K562 (cell line): Measurements from ENCODE around the gene PARD3B. TPM values are rescaled to one million over a fixed set of nuclear protein-coding genes. Genes with fewer than 3 reads are reported as not detected.

Experiments used
- ATAC-seq: fragments of 200-7000 bp; cut with Tn5 transposase; 3 replicates; pipeline ENCODE4 v1.9.1; 2020; ENCODE audit warnings: moderate library complexity
- BruUV-seq: library from RNA; stranded (reverse); fragments of 400-500 nt; replicated peaks from 2 replicates; lab custom pipeline; 2021; lab: Mats Ljungman, UMichigan
- CTCF ChIA-PET: fragments of 300-600 bp; formaldehyde crosslinking; extraction: SDS; loops from one replicate; lab custom pipeline; 2021; ENCODE audit warnings: low intra/inter-chr PET ratio; lab: Yijun Ruan, JAX
- POLR2A ChIA-PET: fragments of 300-600, 350-650 bp; sonication (Branson Sonifier 250); formaldehyde crosslinking; extraction: SDS; loops from one replicate; lab custom pipeline; 2021; ENCODE audit warnings: antibody characterized with exemption, inconsistent platforms; lab: Yijun Ruan, JAX
- DNase-seq, 4 experiments: peaks; one replicate each; pipeline versions ENCODE4 v3.0.0 to v3.0.0-alpha.2; 2011 to 2018; ENCODE audit warnings: low spot score in 3 of 4, mixed read lengths in 3 of 4; ENCODE audit errors: extremely low read depth in 1 of 4
- FAIRE-seq: peaks from 2 replicates; lab custom pipeline; 2011; peaks lifted over from hg19 to GRCh38; lab: Jason Lieb, UNC
- H2AFZ ChIP-seq: 2 replicates; pipeline ENCODE4 v1.6.0; 2011; ENCODE audit warnings: low read depth, low read length, control low read depth, inconsistent platforms
- H3K27ac ChIP-seq: fragments of 200-600 bp; 3 replicates; pipeline ENCODE4 v1.8.0; 2011; ENCODE audit warnings: low read depth, mild to moderate bottlenecking, control low read depth, inconsistent platforms, low read length, moderate library complexity, mixed read lengths; ENCODE audit errors: extremely low read depth
- H3K27me3 ChIP-seq, 2 experiments: fragments of 300-600 bp in 1 of 2; 2 replicates in 1 of 2; 3 replicates in 1 of 2; pipeline versions ENCODE4 v1.6.0 to v1.8.0; 2011; ENCODE audit warnings: inconsistent platforms in 2 of 2, low read length in 2 of 2, mild to moderate bottlenecking in 1 of 2, mixed read lengths in 1 of 2, moderate library complexity in 1 of 2; ENCODE audit not compliant: control insufficient read depth in 2 of 2, insufficient read depth in 2 of 2
- H3K36me3 ChIP-seq: fragments of 300-600 bp; 3 replicates; pipeline ENCODE4 v1.8.0; 2011; ENCODE audit warnings: mild to moderate bottlenecking, low read length, inconsistent platforms; ENCODE audit not compliant: control insufficient read depth, insufficient read depth
- H3K4me1 ChIP-seq, 2 experiments: fragments of 200-600 bp in 1 of 2; replicated peaks in 1 of 2; 2 replicates in 1 of 2; 3 replicates in 1 of 2; pipeline versions ENCODE4 v1.5.1 to v1.8.0; 2011; ENCODE audit warnings: inconsistent platforms in 2 of 2, low read length in 2 of 2, mild to moderate bottlenecking in 1 of 2, mixed read lengths in 1 of 2, moderate library complexity in 1 of 2; ENCODE audit not compliant: control insufficient read depth in 2 of 2, insufficient read depth in 2 of 2
- H3K4me2 ChIP-seq: 2 replicates; pipeline ENCODE4 v1.6.1; 2011; ENCODE audit warnings: low read length, control low read depth, inconsistent platforms, mixed read lengths; ENCODE audit not compliant: insufficient read depth
- H3K4me3 ChIP-seq: fragments of 200-600 bp; sonication (generic), shearing (Covaris generic); 2 replicates; pipeline ENCODE4 v1.5.1; 2016; ENCODE audit warnings: control low read depth, inconsistent platforms
- H3K79me2 ChIP-seq: fragments of 200-600 bp; 3 replicates; pipeline ENCODE4 v1.8.0; 2011; ENCODE audit warnings: low read length, inconsistent platforms; ENCODE audit not compliant: control insufficient read depth, insufficient read depth
- H3K9ac ChIP-seq, 2 experiments: 2 replicates each; pipeline versions ENCODE4 v1.6.0 to v1.6.1; 2011; ENCODE audit warnings: low read depth in 2 of 2, low read length in 2 of 2, control low read depth in 1 of 2, inconsistent platforms in 1 of 2, mild to moderate bottlenecking in 1 of 2, mixed read lengths in 1 of 2; ENCODE audit not compliant: insufficient read depth in 1 of 2
- H3K9me1 ChIP-seq: one replicate; pipeline ENCODE4 v1.6.0; 2011; ENCODE audit warnings: inconsistent platforms, mild to moderate bottlenecking, low read length, moderate library complexity; ENCODE audit not compliant: control insufficient read depth, insufficient read depth
- H3K9me3 ChIP-seq: replicated peaks from 2 replicates; pipeline ENCODE4 v1.5.1; 2011; ENCODE audit warnings: low read depth, low read length, inconsistent platforms; ENCODE audit not compliant: control insufficient read depth, insufficient read depth
- H4K20me1 ChIP-seq: replicated peaks from 2 replicates; pipeline ENCODE4 v1.6.1; 2011; ENCODE audit warnings: low read length, inconsistent platforms, mixed read lengths; ENCODE audit not compliant: control insufficient read depth, insufficient read depth
- DIDO1 ChIP-seq: fragments of 450-650 bp; IDR thresholded peaks from 2 replicates; pipeline ENCODE4 v1.6.1; 2016; ENCODE audit warnings: low read depth, missing biosample characterization, missing genetic modification characterization
- FOXK2 ChIP-seq, 2 experiments: fragments of 450-650 bp; IDR thresholded peaks in 1 of 2; conservative IDR thresholded peaks in 1 of 2; 2 replicates each; pipeline ENCODE4 v1.6.1; 2016; ENCODE audit warnings: low read depth in 2 of 2, mild to moderate bottlenecking in 1 of 2
- HDAC6 ChIP-seq: IDR thresholded peaks from 2 replicates; pipeline ENCODE4 v1.6.1; 2012; ENCODE audit warnings: low read depth, mild to moderate bottlenecking, control low read depth, inconsistent platforms, low read length, moderate library complexity
- NFRKB ChIP-seq: fragments of 450-650 bp; IDR thresholded peaks from 2 replicates; pipeline ENCODE4 v1.6.1; 2016; ENCODE audit warnings: low read depth
- RBM22 ChIP-seq: fragments of 200-400 bp; formaldehyde crosslinking; IDR thresholded peaks from 2 replicates; pipeline ENCODE4 v1.6.1; 2018; ENCODE audit warnings: low read length, low read depth; ENCODE audit not compliant: poor library complexity, severe bottlenecking
- RNF2 ChIP-seq: sonication (generic); IDR thresholded peaks from 2 replicates; pipeline ENCODE4 v1.6.1; 2016
- TCF7 ChIP-seq: sonication (generic); IDR thresholded peaks from 2 replicates; pipeline ENCODE4 v1.6.1; 2016; ENCODE audit warnings: antibody characterized with exemption, borderline replicate concordance
- U2AF2 ChIP-seq: fragments of 200-400 bp; formaldehyde crosslinking; optimal IDR thresholded peaks from 2 replicates; pipeline ENCODE3; 2017; ENCODE audit warnings: low read depth, mild to moderate bottlenecking, low read length
- WHSC1 ChIP-seq: IDR thresholded peaks from one replicate; pipeline ENCODE4 v1.6.1; 2012; ENCODE audit warnings: low read length, control low read depth, inconsistent platforms
- ZFP1 ChIP-seq: fragments of 450-650 bp; formaldehyde crosslinking; IDR thresholded peaks from 2 replicates; pipeline ENCODE4 v1.4.0; 2020; ENCODE audit warnings: mild to moderate bottlenecking, mixed read lengths
- ZFP36 ChIP-seq: fragments of 150-350 bp; IDR thresholded peaks from 2 replicates; pipeline ENCODE4 v1.6.1; 2018; ENCODE audit warnings: low read length, low read depth; ENCODE audit not compliant: partially characterized antibody
- ZNF561 ChIP-seq: fragments of 450-650 bp; formaldehyde crosslinking; conservative IDR thresholded peaks from 2 replicates; pipeline ENCODE4 v1.4.0; 2020; ENCODE audit warnings: mild to moderate bottlenecking, moderate library complexity
- WGBS: fragments of 100-300 bp; shearing (Covaris generic); methylation state at CpG from one replicate; pipeline ENCODE4 v1.1.6; 2016; ENCODE audit warnings: low coverage, mixed read lengths; ENCODE audit not compliant: insufficient coverage; ENCODE audit errors: missing lambda C conversion rate; 5-methylcytosine and 5-hydroxymethylcytosine counted together
- in situ Hi-C: fragments of 300-500 bp; cut with MboI; formaldehyde crosslinking; loops from 4 replicates; pipeline ENCODE4 v1.15.0; 2018; ENCODE audit warnings: inconsistent platforms, mixed read lengths
- intact Hi-C: fragments of 100-400 bp; cut with micrococcal nuclease; formaldehyde crosslinking; loops from 2 replicates; pipeline ENCODE4 v1.14.2; 2022
- polyA plus RNA-seq, 8 experiments: library from polyadenylated mRNA; depleted of rRNA in 4 of 8; stranded (reverse) in 5 of 8; unstranded in 3 of 8; fragments of >200 nt; fragmentation: Nextera tagmentation in 2 of 8; fragmentation: Illumina TruSeq in 1 of 8; extraction: Ambion mirVana in 2 of 8; extraction: Trizol in 1 of 8; gene quantifications; 2 replicates each; pipeline versions ENCODE4 v1.2.1 to v1.2.3, GENCODE V29; 2011 to 2014; ENCODE audit warnings: inconsistent platforms in 1 of 8, missing spikeins in 1 of 8
- total RNA-seq, 7 experiments: library from RNA; depleted of rRNA in 6 of 7; stranded (reverse); fragments of >200 nt in 6 of 7; fragmentation: Illumina TruSeq in 2 of 7; extraction: Trizol in 2 of 7; gene quantifications; 2 replicates each; pipeline versions ENCODE4 v1.2.1 to v1.2.3, GENCODE V29; 2011 to 2021; ENCODE audit warnings: low replicate concordance in 1 of 7
- TF ChIP-seq, protein P1 (sequence below), 2 experiments: fragments of 450-650 bp in 1 of 2; sonication (generic) in 1 of 2; formaldehyde crosslinking; conservative IDR thresholded peaks; 2 replicates each; pipeline versions ENCODE4 v1.4.0 to v1.8.1; 2020 to 2022; ENCODE audit warnings: mild to moderate bottlenecking in 1 of 2, missing genetic modification reagents in 1 of 2
- TF ChIP-seq, protein P2 (sequence below): sonication (generic); formaldehyde crosslinking; IDR thresholded peaks from 2 replicates; pipeline ENCODE4 v1.8.0; 2022; ENCODE audit warnings: mild to moderate bottlenecking, missing genetic modification reagents
- TF ChIP-seq, protein P3 (sequence below): fragments of 250-450 bp; sonication (Bioruptor Pico); IDR thresholded peaks from 2 replicates; pipeline ENCODE4 v1.8.0; 2022; ENCODE audit warnings: inconsistent platforms
- TF ChIP-seq, protein P4 (sequence below): fragments of 450-650 bp; formaldehyde crosslinking; IDR thresholded peaks from 2 replicates; pipeline ENCODE4 v1.4.0; 2020; ENCODE audit warnings: mild to moderate bottlenecking, moderate library complexity

PARD3B gene
- total and polyA plus RNA-seq, 9 of the 15 experiments (the other 6 are each of a cell fraction or from before 2014, with no cell fraction given): 0.15 to 3.0 (median 1.1) TPM

DNA sequence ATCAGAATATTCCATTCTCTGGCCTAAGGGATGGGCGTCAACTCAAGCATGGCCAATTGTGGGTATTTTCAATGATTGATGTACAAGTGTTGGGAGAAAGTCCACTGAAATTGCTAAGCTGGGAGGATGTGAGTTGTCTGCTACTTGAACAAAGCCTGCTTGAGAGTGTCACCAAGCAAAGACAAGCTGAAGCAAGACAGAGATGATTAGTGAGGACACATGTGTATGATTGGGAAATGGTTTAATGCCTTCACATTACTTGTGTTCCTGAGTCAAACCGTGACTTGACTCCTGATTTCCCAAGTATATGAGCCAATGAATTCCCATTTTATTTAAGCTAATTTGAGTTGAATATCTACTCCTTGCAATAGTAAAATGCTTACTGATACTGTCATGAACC lies 1113.3 kb downstream of the PARD3B start (continued):
- TF ChIP-seq, protein P1, sequence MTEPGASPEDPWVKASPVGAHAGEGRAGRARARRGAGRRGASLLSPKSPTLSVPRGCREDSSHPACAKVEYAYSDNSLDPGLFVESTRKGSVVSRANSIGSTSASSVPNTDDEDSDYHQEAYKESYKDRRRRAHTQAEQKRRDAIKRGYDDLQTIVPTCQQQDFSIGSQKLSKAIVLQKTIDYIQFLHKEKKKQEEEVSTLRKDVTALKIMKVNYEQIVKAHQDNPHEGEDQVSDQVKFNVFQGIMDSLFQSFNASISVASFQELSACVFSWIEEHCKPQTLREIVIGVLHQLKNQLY (CRISPR knock-in tag; conservative IDR thresholded peaks at IDR 0.05): no peak
- no peak for TF ChIP-seq RBM22
- TF ChIP-seq FOXK2 (conservative IDR thresholded peaks at IDR 0.05 in 1 of 2, IDR thresholded peaks at IDR 0.05 in 1 of 2; ENCODE audit: low read depth in 2 of 2): no peak
- TF ChIP-seq DIDO1: no peak

DNA sequence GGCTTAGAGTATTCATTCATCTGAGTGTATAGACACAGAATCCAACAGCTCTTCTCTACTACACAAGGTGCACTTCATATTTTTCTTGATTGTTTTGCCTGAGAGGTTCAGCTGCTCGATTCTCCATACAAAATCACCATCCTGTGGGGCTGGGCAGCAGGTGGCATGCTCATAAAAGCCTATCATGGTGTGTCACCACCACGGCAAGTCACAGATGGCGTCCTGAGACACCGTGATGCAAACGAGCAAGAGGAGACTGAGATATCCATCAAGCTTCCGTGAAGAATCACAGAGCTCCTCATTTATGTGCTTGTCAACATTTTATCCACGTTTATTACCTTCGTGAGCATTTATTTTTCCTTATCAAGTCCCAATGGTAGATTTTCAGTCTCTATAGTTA lies 1114.6 kb downstream of the PARD3B start:
- Histone ChIP-seq H3K9ac (no peak overlapping the region), H2AFZ (no peak overlapping the region), H3K4me2 (no peak overlapping the region), H3K4me3 (no peak overlapping the region), H3K79me2 (no peaks in the 10 kb centered on the region), H3K9me3 (no peaks in the 10 kb centered on the region), H3K27me3 (no peaks in the 10 kb centered on the region; a peak in 1 of 5 replicates), H3K27ac (no peak overlapping the region), H3K36me3 (no peaks in the 10 kb centered on the region), H3K9me1 (no peaks in the 10 kb centered on the region), H3K4me1 (no peaks in the 10 kb centered on the region), H4K20me1 (no peaks in the 10 kb centered on the region)
- in situ Hi-C loops: no loop called here
- FAIRE-seq (no peak), ATAC-seq (no peak), DNase-seq (no peak)
- WGBS: 4% methylated on average over 7 of the region's 8 CpGs
- intact Hi-C loops: no loop called here
- BruUV-seq: no TSS peak
- POLR2A ChIA-PET: interaction anchor here (1.2 kb wide), 1 partner anchor 9 kb away, joined by 4 read pairs; no protein-coding TSS in a partner anchor
- CTCF ChIA-PET: no interaction called here
- TF ChIP-seq ZFP1: no peak
- no peak for TF ChIP-seq ZNF561
- no peak for TF ChIP-seq TCF7
- no peak for TF ChIP-seq NFRKB
- TF ChIP-seq, protein P2, sequence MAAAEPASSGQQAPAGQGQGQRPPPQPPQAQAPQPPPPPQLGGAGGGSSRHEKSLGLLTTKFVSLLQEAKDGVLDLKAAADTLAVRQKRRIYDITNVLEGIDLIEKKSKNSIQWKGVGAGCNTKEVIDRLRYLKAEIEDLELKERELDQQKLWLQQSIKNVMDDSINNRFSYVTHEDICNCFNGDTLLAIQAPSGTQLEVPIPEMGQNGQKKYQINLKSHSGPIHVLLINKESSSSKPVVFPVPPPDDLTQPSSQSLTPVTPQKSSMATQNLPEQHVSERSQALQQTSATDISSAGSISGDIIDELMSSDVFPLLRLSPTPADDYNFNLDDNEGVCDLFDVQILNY (CRISPR knock-in tag): no peak
- TF ChIP-seq, protein P3, sequence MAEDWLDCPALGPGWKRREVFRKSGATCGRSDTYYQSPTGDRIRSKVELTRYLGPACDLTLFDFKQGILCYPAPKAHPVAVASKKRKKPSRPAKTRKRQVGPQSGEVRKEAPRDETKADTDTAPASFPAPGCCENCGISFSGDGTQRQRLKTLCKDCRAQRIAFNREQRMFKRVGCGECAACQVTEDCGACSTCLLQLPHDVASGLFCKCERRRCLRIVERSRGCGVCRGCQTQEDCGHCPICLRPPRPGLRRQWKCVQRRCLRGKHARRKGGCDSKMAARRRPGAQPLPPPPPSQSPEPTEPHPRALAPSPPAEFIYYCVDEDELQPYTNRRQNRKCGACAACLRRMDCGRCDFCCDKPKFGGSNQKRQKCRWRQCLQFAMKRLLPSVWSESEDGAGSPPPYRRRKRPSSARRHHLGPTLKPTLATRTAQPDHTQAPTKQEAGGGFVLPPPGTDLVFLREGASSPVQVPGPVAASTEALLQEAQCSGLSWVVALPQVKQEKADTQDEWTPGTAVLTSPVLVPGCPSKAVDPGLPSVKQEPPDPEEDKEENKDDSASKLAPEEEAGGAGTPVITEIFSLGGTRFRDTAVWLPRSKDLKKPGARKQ: no peak
- no peak for TF ChIP-seq U2AF2
- no peak for TF ChIP-seq WHSC1
- TF ChIP-seq RNF2: no peak
- TF ChIP-seq, protein P4, sequence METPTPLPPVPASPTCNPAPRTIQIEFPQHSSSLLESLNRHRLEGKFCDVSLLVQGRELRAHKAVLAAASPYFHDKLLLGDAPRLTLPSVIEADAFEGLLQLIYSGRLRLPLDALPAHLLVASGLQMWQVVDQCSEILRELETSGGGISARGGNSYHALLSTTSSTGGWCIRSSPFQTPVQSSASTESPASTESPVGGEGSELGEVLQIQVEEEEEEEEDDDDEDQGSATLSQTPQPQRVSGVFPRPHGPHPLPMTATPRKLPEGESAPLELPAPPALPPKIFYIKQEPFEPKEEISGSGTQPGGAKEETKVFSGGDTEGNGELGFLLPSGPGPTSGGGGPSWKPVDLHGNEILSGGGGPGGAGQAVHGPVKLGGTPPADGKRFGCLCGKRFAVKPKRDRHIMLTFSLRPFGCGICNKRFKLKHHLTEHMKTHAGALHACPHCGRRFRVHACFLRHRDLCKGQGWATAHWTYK (CRISPR knock-in tag): no peak
- no peak for TF ChIP-seq HDAC6
- TF ChIP-seq ZFP36: no peak
